ENCODE results near the gene MAML1. TPM values are rescaled to one million over a fixed set of nuclear protein-coding genes. Genes with fewer than 3 reads are reported as not detected.

Gene MAML1
- polyA plus RNA-seq, 1 donor from 2014 or later = 6.8 TPM

- no peak overlapping the region for H3K27ac ChIP-seq (ENCODE audit: low read length)
- H3K4me2 ChIP-seq (ENCODE audit: low read length) = no peak overlapping the region
- H3K4me3 ChIP-seq (ENCODE audit: low read length) = no peak overlapping the region
- H3K27me3 ChIP-seq (ENCODE audit: insufficient read depth, low read depth, low read length) = peaks cover 4% of the 10 kb centered on the region
- H3K36me3 ChIP-seq (ENCODE audit: insufficient read depth, low read length) = no peaks in the 10 kb centered on the region
- no peaks in the 10 kb centered on the region for H3K9me3 ChIP-seq (ENCODE audit: low read length)
- H3K9ac ChIP-seq (ENCODE audit: low read length) = no peak overlapping the region
- no peaks in the 10 kb centered on the region for H3F3A ChIP-seq (ENCODE audit: insufficient read depth, low read length, poor library complexity, severe bottlenecking)
- H4K20me1 ChIP-seq (ENCODE audit: insufficient read depth) = no peaks in the 10 kb centered on the region
- H3K79me2 ChIP-seq (replicated peaks; ENCODE audit: insufficient read depth, low read length) = no peaks in the 10 kb centered on the region
- no peak overlapping the region for H2AFZ ChIP-seq (ENCODE audit: low read depth, low read length)
- TF ChIP-seq CTCF (IDR thresholded peaks at IDR 0.05; ENCODE audit: poor library complexity, severe bottlenecking) = no peak
- no peak for TF ChIP-seq TAF1 (IDR thresholded peaks at IDR 0.05; ENCODE audit: low read depth)
- no peak for TF ChIP-seq REST (IDR thresholded peaks at IDR 0.05; ENCODE audit: borderline replicate concordance)
- TF ChIP-seq EZH2 (IDR thresholded peaks at IDR 0.05; ENCODE audit: borderline replicate concordance, insufficient read depth, low read length, poor library complexity, severe bottlenecking) = no peak
- TF ChIP-seq MXI1 (conservative IDR thresholded peaks at IDR 0.05; ENCODE audit: poor library complexity, severe bottlenecking) = no peak
- no peak for TF ChIP-seq EP300 (conservative IDR thresholded peaks at IDR 0.05; ENCODE audit: poor library complexity, severe bottlenecking)
- TF ChIP-seq POLR2AphosphoS5 (IDR thresholded peaks at IDR 0.05) = no peak
- H3K9me2 ChIP-seq (ENCODE audit: insufficient read depth, low read length) = no peaks in the 10 kb centered on the region
These were observed 83.8 kb downstream of the MAML1 start for GRCh38 chr5:179816401-179816795.

- no peak overlapping the region for H2AFZ ChIP-seq (ENCODE audit: low read depth, low read length)
- H3K9ac ChIP-seq (ENCODE audit: low read length) = no peak overlapping the region
- H3K79me2 ChIP-seq (replicated peaks; ENCODE audit: insufficient read depth, low read length) = peaks cover 5% of the 10 kb centered on the region
- no peaks in the 10 kb centered on the region for H3K36me3 ChIP-seq (ENCODE audit: insufficient read depth, low read length)
- H3K27me3 ChIP-seq (ENCODE audit: insufficient read depth, low read depth, low read length) = peaks cover 4% of the 10 kb centered on the region
- H4K20me1 ChIP-seq (ENCODE audit: insufficient read depth) = no peaks in the 10 kb centered on the region
- TF ChIP-seq POLR2AphosphoS5 (IDR thresholded peaks at IDR 0.05) = no peak
- TF ChIP-seq SMC3 (conservative IDR thresholded peaks at IDR 0.05; ENCODE audit: poor library complexity) = no peak
- no peak for TF ChIP-seq REST (IDR thresholded peaks at IDR 0.05; ENCODE audit: borderline replicate concordance)
- no peak for TF ChIP-seq CTCF (IDR thresholded peaks at IDR 0.05; ENCODE audit: poor library complexity, severe bottlenecking)
- TF ChIP-seq RAD21 (conservative IDR thresholded peaks at IDR 0.05) = no peak
- TF ChIP-seq MXI1 (conservative IDR thresholded peaks at IDR 0.05; ENCODE audit: poor library complexity, severe bottlenecking) = no peak
- TF ChIP-seq EZH2 (IDR thresholded peaks at IDR 0.05; ENCODE audit: borderline replicate concordance, insufficient read depth, low read length, poor library complexity, severe bottlenecking) = no peak
- TF ChIP-seq EP300 (conservative IDR thresholded peaks at IDR 0.05; ENCODE audit: poor library complexity, severe bottlenecking) = no peak
- TF ChIP-seq TAF1 (IDR thresholded peaks at IDR 0.05; ENCODE audit: low read depth) = no peak
- H3K4me2 ChIP-seq (ENCODE audit: low read length) = no peak overlapping the region
- no peak overlapping the region for H3K4me3 ChIP-seq (ENCODE audit: low read length)
- no peaks in the 10 kb centered on the region for H3K9me3 ChIP-seq (ENCODE audit: low read length)
- no peak overlapping the region for H3K27ac ChIP-seq (ENCODE audit: low read length)
- no peaks in the 10 kb centered on the region for H3F3A ChIP-seq (ENCODE audit: insufficient read depth, low read length, poor library complexity, severe bottlenecking)
- no peaks in the 10 kb centered on the region for H3K9me2 ChIP-seq (ENCODE audit: insufficient read depth, low read length)
These were observed 84.3 kb downstream of the MAML1 start for GRCh38 chr5:179816796-179817469.

Measured in neural cell (in vitro differentiated cells).